Panc1 (cell line): Measurements from ENCODE around the gene LIPM. TPM values are rescaled to one million over a fixed set of nuclear protein-coding genes. Genes with fewer than 3 reads are reported as not detected.

Experiments
- ATAC-seq: fragments of 200-7000 bp; cut with Tn5 transposase; 2 replicates; pipeline ENCODE4 v1.9.1; 2020; ENCODE audit warnings: mild to moderate bottlenecking, moderate library complexity
- BruUV-seq: library from RNA; stranded (reverse); fragments of 400-500 nt; replicated peaks from 2 replicates; lab custom pipeline; 2021; lab: Mats Ljungman, UMichigan
- CTCF ChIA-PET: fragments of 300-600 bp; sonication (Branson Sonifier 250); formaldehyde crosslinking; loops from one replicate; lab custom pipeline; 2022; ENCODE audit warnings: antibody characterized with exemption; lab: Charles Lee
- POLR2A ChIA-PET: fragments of 300-600 bp; sonication (Branson Sonifier 250); formaldehyde crosslinking; loops from one replicate; lab custom pipeline; 2022; ENCODE audit warnings: antibody characterized with exemption; lab: Charles Lee
- DNase-seq: peaks from one replicate; pipeline ENCODE4 v3.0.0-alpha.2; 2010; ENCODE audit warnings: low read depth, low spot score
- H3K27ac ChIP-seq: 2 replicates; pipeline ENCODE4 v1.5.1; 2011; ENCODE audit warnings: mild to moderate bottlenecking, low read length, inconsistent platforms
- H3K27me3 ChIP-seq: fragments of 200-500 bp; sonication (Bioruptor generic); 2 replicates; pipeline ENCODE4 v1.6.0; 2014; ENCODE audit warnings: low read length, inconsistent platforms; ENCODE audit not compliant: control insufficient read depth, insufficient read depth
- H3K36me3 ChIP-seq: fragments of 200-500 bp; sonication (Bioruptor generic); 2 replicates; pipeline ENCODE4 v1.5.1; 2014; ENCODE audit warnings: inconsistent platforms, mild to moderate bottlenecking, low read length, moderate library complexity; ENCODE audit not compliant: control insufficient read depth, insufficient read depth
- H3K4me1 ChIP-seq: 2 replicates; pipeline ENCODE4 v1.5.1; 2011; ENCODE audit warnings: inconsistent platforms, mild to moderate bottlenecking, low read length, moderate library complexity; ENCODE audit not compliant: control insufficient read depth, insufficient read depth
- H3K4me3 ChIP-seq, 2 experiments: 2 replicates each; pipeline ENCODE4 v1.5.1; 2011 to 2012; ENCODE audit warnings: low read depth in 2 of 2, low read length in 2 of 2, mild to moderate bottlenecking in 2 of 2, inconsistent platforms in 1 of 2, moderate library complexity in 1 of 2
- H3K9me3 ChIP-seq: fragments of 200-500 bp; sonication (Bioruptor generic); 2 replicates; pipeline ENCODE4 v1.5.1; 2014; ENCODE audit warnings: low read depth, mild to moderate bottlenecking, inconsistent platforms, low read length, moderate library complexity; ENCODE audit not compliant: control insufficient read depth, insufficient read depth
- POLR2AphosphoS5 ChIP-seq: IDR thresholded peaks from 2 replicates; pipeline ENCODE4 v1.6.1; 2012; ENCODE audit warnings: mild to moderate bottlenecking, low read depth, low read length, moderate library complexity
- SIN3A ChIP-seq: IDR thresholded peaks from 2 replicates; pipeline ENCODE4 v1.6.1; 2012; ENCODE audit warnings: low read depth, mild to moderate bottlenecking, low read length, moderate library complexity, borderline replicate concordance; ENCODE audit not compliant: insufficient read depth
- TCF7L2 ChIP-seq: IDR thresholded peaks from 2 replicates; pipeline ENCODE4 v1.6.1; 2011; ENCODE audit warnings: mild to moderate bottlenecking, low read depth, low read length, inconsistent platforms
- in situ Hi-C: cut with HindIII; loops from 2 replicates; pipeline ENCODE4 v1.10.0; 2016; ENCODE audit warnings: low sequenced_read_pairs, low pct_unique_long_range_greater_than_20kb
- intact Hi-C: fragments of 100-400 bp; cut with micrococcal nuclease; formaldehyde crosslinking; loops from one replicate; pipeline ENCODE4 v1.10.0; 2022; ENCODE audit not compliant: unreplicated experiment
- total RNA-seq: library from RNA; stranded (reverse); gene quantifications from one replicate; pipeline ENCODE4 v1.2.1, GENCODE V29; 2021; ENCODE audit not compliant: unreplicated experiment
- TF ChIP-seq, protein P1 (sequence below): fragments of 450-650 bp; IDR thresholded peaks from 2 replicates; pipeline ENCODE4 v1.5.1; 2017; ENCODE audit warnings: mild to moderate bottlenecking
- TF ChIP-seq, protein P2 (sequence below), 2 experiments: IDR thresholded peaks; 2 replicates each; pipeline ENCODE4 v1.6.1; 2011 to 2012; ENCODE audit warnings: low read depth in 2 of 2, control low read depth in 1 of 2, low read length in 1 of 2, mild to moderate bottlenecking in 1 of 2, moderate library complexity in 1 of 2; ENCODE audit not compliant: insufficient read depth in 1 of 2

Gene LIPM
- total RNA-seq, 1 experiment from 2014 or later: not detected

DNA sequence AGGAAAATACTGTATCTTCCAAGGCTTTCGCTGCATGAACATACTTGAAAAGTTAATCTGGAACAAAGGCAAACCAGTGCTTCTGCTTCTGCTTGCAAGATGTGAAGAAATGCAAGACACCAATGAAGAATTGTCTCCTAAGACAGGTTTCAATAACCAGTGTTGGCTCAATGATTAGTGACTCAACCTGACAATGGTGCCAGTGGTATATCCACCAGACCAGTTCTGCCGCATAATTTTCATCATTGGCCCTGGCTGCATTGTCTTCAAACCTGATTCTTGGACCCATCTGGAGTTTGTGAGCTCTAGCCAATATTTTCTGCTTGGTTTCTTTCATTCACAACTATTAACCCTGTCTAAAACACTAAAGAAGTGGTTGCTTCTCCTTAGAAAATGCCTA is 63.9 kb downstream of the LIPM start:
- in situ Hi-C loops: no loop called here

DNA sequence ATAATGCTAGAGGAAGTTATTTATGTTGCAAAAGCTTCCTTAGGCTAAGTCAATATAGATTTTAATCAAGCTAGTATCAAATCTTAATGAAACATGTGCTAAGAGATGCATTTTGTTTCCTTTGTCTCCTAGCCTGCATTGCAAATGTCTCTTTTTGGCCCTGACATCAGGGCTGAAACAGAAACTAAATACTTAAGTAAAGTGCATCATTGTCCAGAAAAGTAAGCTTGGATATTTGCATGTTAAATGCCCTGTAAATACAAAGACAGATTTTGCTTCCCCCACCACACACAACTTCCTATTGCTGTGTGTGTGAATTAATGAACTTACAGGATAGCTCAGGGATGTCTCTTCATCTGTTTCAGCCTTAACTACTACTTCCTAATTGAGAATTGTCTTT is 67.6 kb downstream of the LIPM start:
- Histone ChIP-seq H3K4me1 (no peaks in the 10 kb centered on the region), H3K9me3 (no peaks in the 10 kb centered on the region), H3K4me3 (no peak overlapping the region), H3K27me3 (no peaks in the 10 kb centered on the region), H3K36me3 (no peaks in the 10 kb centered on the region), H3K27ac (no peak overlapping the region)
- in situ Hi-C loops (no loop called here), intact Hi-C loops (no loop called here)
- no peak for ATAC-seq
- TF ChIP-seq, protein P1, sequence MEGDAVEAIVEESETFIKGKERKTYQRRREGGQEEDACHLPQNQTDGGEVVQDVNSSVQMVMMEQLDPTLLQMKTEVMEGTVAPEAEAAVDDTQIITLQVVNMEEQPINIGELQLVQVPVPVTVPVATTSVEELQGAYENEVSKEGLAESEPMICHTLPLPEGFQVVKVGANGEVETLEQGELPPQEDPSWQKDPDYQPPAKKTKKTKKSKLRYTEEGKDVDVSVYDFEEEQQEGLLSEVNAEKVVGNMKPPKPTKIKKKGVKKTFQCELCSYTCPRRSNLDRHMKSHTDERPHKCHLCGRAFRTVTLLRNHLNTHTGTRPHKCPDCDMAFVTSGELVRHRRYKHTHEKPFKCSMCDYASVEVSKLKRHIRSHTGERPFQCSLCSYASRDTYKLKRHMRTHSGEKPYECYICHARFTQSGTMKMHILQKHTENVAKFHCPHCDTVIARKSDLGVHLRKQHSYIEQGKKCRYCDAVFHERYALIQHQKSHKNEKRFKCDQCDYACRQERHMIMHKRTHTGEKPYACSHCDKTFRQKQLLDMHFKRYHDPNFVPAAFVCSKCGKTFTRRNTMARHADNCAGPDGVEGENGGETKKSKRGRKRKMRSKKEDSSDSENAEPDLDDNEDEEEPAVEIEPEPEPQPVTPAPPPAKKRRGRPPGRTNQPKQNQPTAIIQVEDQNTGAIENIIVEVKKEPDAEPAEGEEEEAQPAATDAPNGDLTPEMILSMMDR: no peak
- POLR2A ChIA-PET: no interaction called here
- no TSS peak for BruUV-seq
- no peak for DNase-seq
- CTCF ChIA-PET: no interaction called here

More for the DNA sequence above, 63.9 kb downstream of the LIPM start:
- H3K36me3 ChIP-seq: no peaks in the 10 kb centered on the region
- DNase-seq (no peak), ATAC-seq (no peak)
- H3K4me3 ChIP-seq: no peak overlapping the region
- intact Hi-C loops: no loop called here
- H3K27ac ChIP-seq: no peak overlapping the region
- TF ChIP-seq, protein P1: no peak
- TF ChIP-seq POLR2AphosphoS5 (no peak), TCF7L2 (no peak), SIN3A (no peak)
- TF ChIP-seq, protein P2, sequence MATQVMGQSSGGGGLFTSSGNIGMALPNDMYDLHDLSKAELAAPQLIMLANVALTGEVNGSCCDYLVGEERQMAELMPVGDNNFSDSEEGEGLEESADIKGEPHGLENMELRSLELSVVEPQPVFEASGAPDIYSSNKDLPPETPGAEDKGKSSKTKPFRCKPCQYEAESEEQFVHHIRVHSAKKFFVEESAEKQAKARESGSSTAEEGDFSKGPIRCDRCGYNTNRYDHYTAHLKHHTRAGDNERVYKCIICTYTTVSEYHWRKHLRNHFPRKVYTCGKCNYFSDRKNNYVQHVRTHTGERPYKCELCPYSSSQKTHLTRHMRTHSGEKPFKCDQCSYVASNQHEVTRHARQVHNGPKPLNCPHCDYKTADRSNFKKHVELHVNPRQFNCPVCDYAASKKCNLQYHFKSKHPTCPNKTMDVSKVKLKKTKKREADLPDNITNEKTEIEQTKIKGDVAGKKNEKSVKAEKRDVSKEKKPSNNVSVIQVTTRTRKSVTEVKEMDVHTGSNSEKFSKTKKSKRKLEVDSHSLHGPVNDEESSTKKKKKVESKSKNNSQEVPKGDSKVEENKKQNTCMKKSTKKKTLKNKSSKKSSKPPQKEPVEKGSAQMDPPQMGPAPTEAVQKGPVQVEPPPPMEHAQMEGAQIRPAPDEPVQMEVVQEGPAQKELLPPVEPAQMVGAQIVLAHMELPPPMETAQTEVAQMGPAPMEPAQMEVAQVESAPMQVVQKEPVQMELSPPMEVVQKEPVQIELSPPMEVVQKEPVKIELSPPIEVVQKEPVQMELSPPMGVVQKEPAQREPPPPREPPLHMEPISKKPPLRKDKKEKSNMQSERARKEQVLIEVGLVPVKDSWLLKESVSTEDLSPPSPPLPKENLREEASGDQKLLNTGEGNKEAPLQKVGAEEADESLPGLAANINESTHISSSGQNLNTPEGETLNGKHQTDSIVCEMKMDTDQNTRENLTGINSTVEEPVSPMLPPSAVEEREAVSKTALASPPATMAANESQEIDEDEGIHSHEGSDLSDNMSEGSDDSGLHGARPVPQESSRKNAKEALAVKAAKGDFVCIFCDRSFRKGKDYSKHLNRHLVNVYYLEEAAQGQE (IDR thresholded peaks at IDR 0.05; ENCODE audit: insufficient read depth in 1 of 2, low read depth in 2 of 2, low read length in 1 of 2): no peak
- no peaks in the 10 kb centered on the region for H3K4me1 ChIP-seq
- CTCF ChIA-PET: no interaction called here
- POLR2A ChIA-PET: no interaction called here
- H3K27me3 ChIP-seq: no peaks in the 10 kb centered on the region
- no peaks in the 10 kb centered on the region for H3K9me3 ChIP-seq
- no TSS peak for BruUV-seq

Other genes with a start within 250 kb of the LIPM start
- gene RNLS, start 219.4 kb upstream of the LIPM start, total RNA-seq: 11.4 TPM
- not detected for gene LIPJ, start 216.0 kb upstream of the LIPM start, total RNA-seq
- not detected for gene LIPF, start 138.3 kb upstream of the LIPM start, total RNA-seq
- gene LIPK, start 96.5 kb upstream of the LIPM start, total RNA-seq: not detected
- gene LIPN, start 42.7 kb upstream of the LIPM start, total RNA-seq: not detected
- 0.15 TPM for gene ANKRD22, start 49.1 kb downstream of the LIPM start, total RNA-seq
- 25.2 TPM for gene STAMBPL1, start 77.5 kb downstream of the LIPM start, total RNA-seq
- gene ACTA2, start 150.0 kb downstream of the LIPM start, total RNA-seq: 4.7 TPM
- 8.1 TPM for gene FAS, start 188.1 kb downstream of the LIPM start, total RNA-seq